Smooth muscle cell (in vitro differentiated cells): ENCODE data around the gene AHNAK. TPM values are rescaled to one million over a fixed set of nuclear protein-coding genes. Genes with fewer than 3 reads are reported as not detected.
"Not testable (repeated sequence)": the region's sequence is repeated elsewhere in the genome, so short reads cannot be mapped to it uniquely, and the experiment has no call there.

ENCODE experiments used
- DNase-seq: peaks from one replicate; lab custom pipeline; 2025; ENCODE audit not compliant: unreplicated experiment; lab: John Stamatoyannopoulos, UW
- H2AFZ ChIP-seq: fragments of 200-600 bp; sonication (generic); 2 replicates; pipeline ENCODE4 v1.6.0; 2016; ENCODE audit warnings: antibody characterized with exemption, low read depth, mild to moderate bottlenecking
- H3F3A ChIP-seq: fragments of 200-600 bp; sonication (generic); 2 replicates; pipeline ENCODE4 v1.6.0; 2017; ENCODE audit warnings: antibody characterized with exemption, low read depth
- H3K27ac ChIP-seq: fragments of 200-600 bp; sonication (generic); 2 replicates; pipeline ENCODE4 v1.5.1; 2016; ENCODE audit warnings: low read depth, mild to moderate bottlenecking
- H3K27me3 ChIP-seq: fragments of 200-600 bp; sonication (generic); 2 replicates; pipeline ENCODE4 v1.6.1; 2016; ENCODE audit warnings: low read depth, mild to moderate bottlenecking
- H3K36me3 ChIP-seq: fragments of 200-600 bp; sonication (generic); 2 replicates; pipeline ENCODE4 v1.5.1; 2016; ENCODE audit warnings: low read depth
- H3K4me1 ChIP-seq: fragments of 200-600 bp; sonication (generic); 2 replicates; pipeline ENCODE4 v1.5.1; 2016; ENCODE audit warnings: low read depth
- H3K4me2 ChIP-seq: fragments of 200-600 bp; sonication (generic); 2 replicates; pipeline ENCODE4 v1.6.0; 2016; ENCODE audit warnings: mild to moderate bottlenecking
- H3K4me3 ChIP-seq: fragments of 200-600 bp; sonication (generic); 2 replicates; pipeline ENCODE4 v1.5.1; 2016; ENCODE audit warnings: mild to moderate bottlenecking
- H3K79me2 ChIP-seq: fragments of 200-600 bp; sonication (generic); 2 replicates; pipeline ENCODE4 v1.6.0; 2016; ENCODE audit warnings: low read depth, mild to moderate bottlenecking
- H3K9ac ChIP-seq: fragments of 200-600 bp; sonication (generic); 2 replicates; pipeline ENCODE4 v1.6.0; 2016; ENCODE audit warnings: low read depth
- H3K9me3 ChIP-seq: fragments of 200-600 bp; sonication (generic); replicated peaks from 2 replicates; pipeline ENCODE4 v1.5.1; 2016; ENCODE audit warnings: low read depth
- H4K20me1 ChIP-seq: fragments of 200-600 bp; sonication (generic); 2 replicates; pipeline ENCODE4 v1.6.0; 2016; ENCODE audit warnings: low read depth
- CTCF ChIP-seq: fragments of 200-600 bp; sonication (generic); IDR thresholded peaks from 2 replicates; pipeline ENCODE4 v1.5.1; 2017; ENCODE audit warnings: borderline replicate concordance, mild to moderate bottlenecking, antibody characterized with exemption; ENCODE audit not compliant: insufficient read depth, poor library complexity, severe bottlenecking
- WGBS: methylation state at CpG from one replicate; pipeline ENCODE4 v1.1.7; 2016; ENCODE audit warnings: low lambda C conversion rate; 5-methylcytosine and 5-hydroxymethylcytosine counted together
- polyA plus RNA-seq: library from polyadenylated mRNA; unstranded; fragments of >200 nt; fragmentation: Nextera tagmentation; extraction: Ambion mirVana; gene quantifications from 2 replicates; pipeline ENCODE4 v1.2.1, GENCODE V29; 2016
- total RNA-seq: library from RNA; depleted of rRNA; stranded (reverse); fragments of >200 nt; gene quantifications from 2 replicates; pipeline ENCODE4 v1.2.3, GENCODE V29; 2014

AHNAK gene
- total and polyA plus RNA-seq, 2 experiments from 2014 or later: 27.2 to 229 TPM

GRCh38 chr11:62552485-62553079, 6.0 kb upstream of the AHNAK start:
- WGBS: 18% methylated on average over 4 of the region's 4 CpGs
- Histone ChIP-seq H3K4me1 (peaks cover 53% of the 10 kb centered on the region), H3K79me2 (no peaks in the 10 kb centered on the region), H3K4me2 (peak overlapping the region; percentile 81), H2AFZ (no peak overlapping the region), H3K27me3 (no peaks in the 10 kb centered on the region), H3K36me3 (no peaks in the 10 kb centered on the region), H4K20me1 (peaks cover 12% of the 10 kb centered on the region), H3K4me3 (peak overlapping the region; percentile 28), H3K27ac (peak overlapping the region; percentile 98), H3K9me3 (no peaks in the 10 kb centered on the region), H3F3A (peaks cover 27% of the 10 kb centered on the region), H3K9ac (peak overlapping the region; percentile 86)
- no peak for DNase-seq
- no peak for TF ChIP-seq CTCF

DNA sequence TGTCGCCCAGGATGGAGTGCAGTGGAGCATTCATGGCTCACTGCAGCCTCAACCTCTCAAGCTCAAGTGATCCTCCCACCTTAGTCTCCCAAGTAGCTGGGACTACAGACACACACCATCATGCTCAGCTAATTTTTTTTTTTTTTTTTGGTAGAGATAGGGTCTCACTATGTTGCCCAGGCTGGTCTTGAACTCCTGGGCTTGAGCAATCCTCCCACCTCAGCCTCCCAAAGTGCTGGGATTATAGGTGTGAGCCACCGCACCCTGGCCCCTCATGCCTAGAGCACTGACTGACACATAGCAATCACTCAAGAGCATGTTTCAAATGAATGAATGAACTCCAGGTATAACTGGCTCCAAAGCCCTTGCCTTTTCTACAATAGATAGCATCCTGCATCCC, 3.9 kb upstream of the AHNAK start:
- not testable (repeated sequence) for DNase-seq, H3K79me2 ChIP-seq, H2AFZ ChIP-seq, H3K9ac ChIP-seq, H3K4me3 ChIP-seq, H4K20me1 ChIP-seq, H3K9me3 ChIP-seq, H3K27me3 ChIP-seq, H3K36me3 ChIP-seq, H3K4me2 ChIP-seq, H3K27ac ChIP-seq
- WGBS: 98% methylated on average over 2 of the region's 2 CpGs
- Histone ChIP-seq H3K4me1 (peaks cover 42% of the 10 kb centered on the region), H3F3A (peaks cover 16% of the 10 kb centered on the region)

DNA sequence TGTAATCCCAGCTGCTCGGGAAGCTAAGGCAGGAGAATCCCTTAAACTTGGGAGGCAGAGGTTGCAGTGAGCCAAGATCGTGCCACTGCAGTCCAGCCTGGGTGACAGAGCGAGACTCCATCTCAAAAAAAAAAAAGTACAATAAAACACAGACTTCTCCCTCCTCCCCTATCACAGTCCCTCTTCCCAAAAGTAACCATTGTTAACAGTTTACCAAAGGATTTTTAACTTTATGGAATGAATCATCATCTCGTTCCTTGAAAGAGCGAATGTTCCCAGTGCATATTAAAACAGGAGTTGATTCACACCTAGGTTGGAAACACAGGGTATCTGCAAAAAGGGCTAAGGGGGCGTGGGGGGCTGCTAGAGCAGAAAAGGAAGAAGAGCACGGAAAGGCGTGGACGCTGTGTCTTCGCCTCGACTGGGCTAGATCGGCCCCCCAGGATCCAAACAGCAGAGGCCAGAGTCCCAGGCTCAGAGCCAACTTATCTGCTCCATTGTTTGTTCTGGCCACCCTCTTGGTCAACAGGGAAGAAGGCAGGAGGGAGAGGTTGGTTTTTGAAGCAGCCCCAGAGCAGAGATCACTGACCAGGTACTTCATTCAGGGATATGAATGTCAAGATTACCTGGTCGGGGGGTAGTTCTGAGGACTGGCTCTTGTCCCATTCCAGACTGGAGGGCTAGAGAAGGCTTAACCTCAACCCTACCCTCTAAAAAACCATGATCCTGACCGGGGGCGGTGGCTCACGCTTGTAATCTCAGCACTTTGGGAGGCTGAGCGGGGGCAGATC, 2.1 kb upstream of the AHNAK start:
- H3K79me2 ChIP-seq: peaks cover 23% of the 10 kb centered on the region
- no peaks in the 10 kb centered on the region for H3K9me3 ChIP-seq
- no peak for TF ChIP-seq CTCF
- WGBS: 80% methylated on average over 17 of the region's 17 CpGs
- H3K36me3 ChIP-seq: no peaks in the 10 kb centered on the region
- no peak overlapping the region for H3K4me3 ChIP-seq
- H3K4me1 ChIP-seq: peaks cover 39% of the 10 kb centered on the region
- peaks cover 18% of the 10 kb centered on the region for H4K20me1 ChIP-seq
- no peaks in the 10 kb centered on the region for H3K27me3 ChIP-seq
- peaks cover 8% of the 10 kb centered on the region for H3F3A ChIP-seq
- H3K4me2 ChIP-seq: no peak overlapping the region
- H3K9ac ChIP-seq: no peak overlapping the region
- no peak overlapping the region for H2AFZ ChIP-seq
- DNase-seq: no peak
- peak overlapping the region; percentile 75 for H3K27ac ChIP-seq

- Histone ChIP-seq H4K20me1 (peaks cover 27% of the 10 kb centered on the region), H3K4me2 (peak overlapping the region; percentile 93), H3F3A (peaks cover 7% of the 10 kb centered on the region), H3K9me3 (no peaks in the 10 kb centered on the region), H3K27ac (peak overlapping the region; percentile 75), H3K4me1 (peaks cover 37% of the 10 kb centered on the region), H3K79me2 (peaks cover 33% of the 10 kb centered on the region), H3K36me3 (no peaks in the 10 kb centered on the region), H3K9ac (peak overlapping the region; percentile 70), H3K4me3 (peak overlapping the region; percentile 76), H3K27me3 (no peaks in the 10 kb centered on the region), H2AFZ (no peak overlapping the region)
- DNase-seq: no peak
- WGBS: 36% methylated on average over 8 of the region's 8 CpGs
- TF ChIP-seq CTCF: no peak
Observed at GRCh38 chr11:62547691-62548281, 1.2 kb upstream of the AHNAK start.
